Trophoblast cell (in vitro differentiated cells and primary cell): ENCODE measurements around the gene RANBP17.

ENCODE experiments used
- DNase-seq, 2 donors: peaks; one replicate each; pipeline ENCODE4 v3.0.0-alpha.2; 2016
- H2AFZ ChIP-seq: 2 replicates; pipeline ENCODE4 v1.6.1; 2013; ENCODE audit warnings: low read length, moderate library complexity, mild to moderate bottlenecking; ENCODE audit not compliant: insufficient read depth, poor library complexity
- H2AK5ac ChIP-seq: 2 replicates; pipeline ENCODE4 v1.6.1; 2013; ENCODE audit warnings: mild to moderate bottlenecking, low read length
- H2BK120ac ChIP-seq: 2 replicates; pipeline ENCODE4 v1.6.1; 2013; ENCODE audit warnings: low read length, mild to moderate bottlenecking, moderate library complexity; ENCODE audit not compliant: insufficient read depth, poor library complexity
- H2BK12ac ChIP-seq: 2 replicates; pipeline ENCODE4 v1.6.1; 2013; ENCODE audit warnings: mild to moderate bottlenecking, low read length, moderate library complexity
- H2BK5ac ChIP-seq: 2 replicates; pipeline ENCODE4 v1.6.1; 2013; ENCODE audit warnings: low read length, low read depth, moderate library complexity, mild to moderate bottlenecking; ENCODE audit not compliant: poor library complexity
- H3K14ac ChIP-seq: 2 replicates; pipeline ENCODE4 v1.6.1; 2013; ENCODE audit warnings: mild to moderate bottlenecking, low read length
- H3K18ac ChIP-seq: 2 replicates; pipeline ENCODE4 v1.6.1; 2013; ENCODE audit warnings: mild to moderate bottlenecking, low read length
- H3K23ac ChIP-seq: 2 replicates; pipeline ENCODE4 v1.6.1; 2013; ENCODE audit warnings: low read length
- H3K27ac ChIP-seq: 2 replicates; pipeline ENCODE4 v1.5.1; 2013; ENCODE audit warnings: low read depth, mild to moderate bottlenecking, inconsistent platforms, low read length, moderate library complexity
- H3K27me3 ChIP-seq: 2 replicates; pipeline ENCODE4 v1.6.1; 2013; ENCODE audit warnings: inconsistent platforms, mild to moderate bottlenecking, low read length, moderate library complexity; ENCODE audit not compliant: insufficient read depth
- H3K36me3 ChIP-seq, 2 experiments: 1 replicate in 1 of 2; 2 replicates in 1 of 2; pipeline ENCODE4 v1.6.1; 2013; ENCODE audit warnings: low read length in 2 of 2, mild to moderate bottlenecking in 2 of 2, moderate library complexity in 1 of 2; ENCODE audit not compliant: insufficient read depth in 2 of 2, control insufficient read depth in 1 of 2
- H3K4ac ChIP-seq: 2 replicates; pipeline ENCODE4 v1.6.1; 2013; ENCODE audit warnings: low read depth, mild to moderate bottlenecking, low read length, moderate library complexity
- H3K4me1 ChIP-seq, 2 experiments: 1 replicate in 1 of 2; 2 replicates in 1 of 2; pipeline ENCODE4 v1.6.1; 2013; ENCODE audit warnings: low read length in 2 of 2, mild to moderate bottlenecking in 2 of 2, moderate library complexity in 1 of 2; ENCODE audit not compliant: insufficient read depth in 2 of 2, control insufficient read depth in 1 of 2
- H3K4me2 ChIP-seq: 2 replicates; pipeline ENCODE4 v1.6.1; 2013; ENCODE audit warnings: inconsistent platforms, mild to moderate bottlenecking, low read length, moderate library complexity
- H3K4me3 ChIP-seq: 2 replicates; pipeline ENCODE4 v1.5.1; 2013; ENCODE audit warnings: mild to moderate bottlenecking, low read depth, low read length, inconsistent platforms
- H3K79me1 ChIP-seq: one replicate; pipeline ENCODE4 v1.6.1; 2013; ENCODE audit warnings: low read length
- H3K79me2 ChIP-seq: 2 replicates; pipeline ENCODE4 v1.6.1; 2013; ENCODE audit warnings: low read length, mild to moderate bottlenecking; ENCODE audit not compliant: control insufficient read depth, insufficient read depth, poor library complexity
- H3K9ac ChIP-seq: 2 replicates; pipeline ENCODE4 v1.6.1; 2013; ENCODE audit warnings: mild to moderate bottlenecking, low read length
- H3K9me3 ChIP-seq: 2 replicates; pipeline ENCODE4 v1.6.1; 2013; ENCODE audit warnings: low read depth, mild to moderate bottlenecking, control low read depth, inconsistent platforms, low read length; ENCODE audit not compliant: insufficient read depth
- H4K12ac ChIP-seq: 2 replicates; pipeline ENCODE4 v1.6.1; 2013; ENCODE audit warnings: low read depth, mild to moderate bottlenecking, low read length, moderate library complexity
- H4K8ac ChIP-seq: 2 replicates; pipeline ENCODE4 v1.6.1; 2013; ENCODE audit warnings: low read depth, mild to moderate bottlenecking, low read length, moderate library complexity
- H4K91ac ChIP-seq: one replicate; pipeline ENCODE4 v1.6.1; 2013; ENCODE audit warnings: low read depth, mild to moderate bottlenecking, low read length, moderate library complexity
- WGBS: extraction: QIAGEN DNeasy Blood & Tissue Kit; methylation state at CpG from one replicate; pipeline ENCODE4 v1.1.7; 2013; ENCODE audit warnings: missing lambda C conversion rate; ENCODE audit not compliant: insufficient read length, insufficient coverage; ENCODE audit errors: extremely low coverage; 5-methylcytosine and 5-hydroxymethylcytosine counted together

RANBP17 gene

GRCh38 chr5:171223927-171224326, 362.1 kb downstream of the RANBP17 start:
- Histone ChIP-seq H2BK120ac (no peak overlapping the region), H3K79me2 (no peaks in the 10 kb centered on the region), H4K8ac (no peak overlapping the region), H3K27me3 (no peaks in the 10 kb centered on the region), H3K36me3 (no peaks in the 10 kb centered on the region), H2AK5ac (no peak overlapping the region), H3K18ac (no peak overlapping the region), H3K23ac (no peak overlapping the region), H3K27ac (no peak overlapping the region), H3K14ac (no peak overlapping the region), H3K4me2 (no peak overlapping the region), H2BK5ac (no peak overlapping the region), H3K4me1 (no peaks in the 10 kb centered on the region), H3K9ac (peak overlapping the region; percentile 22), H3K9me3 (no peaks in the 10 kb centered on the region), H4K12ac (no peak overlapping the region), H3K4me3 (no peak overlapping the region), H3K79me1 (no peaks in the 10 kb centered on the region), H2BK12ac (no peak overlapping the region), H4K91ac (no peak overlapping the region), H2AFZ (no peak overlapping the region), H3K4ac (no peak overlapping the region)
- WGBS = no CpG with 5 or more reads among the region's 1 CpG
- no peak for DNase-seq

DNA sequence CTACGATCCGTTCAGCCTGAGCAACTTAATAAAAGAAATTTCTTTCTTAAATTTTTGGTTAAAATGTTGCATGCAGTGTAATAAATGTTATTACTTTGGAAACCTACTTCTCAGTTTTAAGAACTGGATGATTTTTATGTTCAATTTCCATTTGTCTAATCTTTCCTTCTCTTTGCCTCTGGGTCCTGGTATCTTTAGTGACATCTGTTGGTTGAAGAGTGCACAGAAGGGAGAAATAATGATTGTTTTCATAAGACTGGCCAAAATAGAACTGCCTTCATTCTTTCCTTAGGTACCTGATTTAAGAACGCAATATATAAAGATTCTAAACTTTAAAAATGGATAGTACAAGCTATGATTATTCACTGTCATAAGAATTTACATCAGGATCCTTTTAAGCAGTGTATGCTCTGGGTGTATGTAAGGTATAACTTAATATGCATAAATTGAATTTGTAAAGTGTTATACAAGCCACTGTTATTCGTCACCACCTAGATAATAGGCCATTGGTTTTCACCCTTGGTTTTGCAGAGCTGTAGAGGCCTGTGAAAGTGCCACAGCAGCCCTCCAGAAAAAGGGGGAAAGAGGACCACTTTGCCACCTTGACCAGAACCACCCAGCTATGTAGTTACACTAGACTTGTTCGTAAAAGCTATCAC, 364.4 kb downstream of the RANBP17 start:
- H4K8ac ChIP-seq = no peak overlapping the region
- H3K23ac ChIP-seq = no peak overlapping the region
- H3K4ac ChIP-seq = no peak overlapping the region
- no peak overlapping the region for H2BK5ac ChIP-seq
- H2BK120ac ChIP-seq = no peak overlapping the region
- H3K79me2 ChIP-seq = no peaks in the 10 kb centered on the region
- no peak overlapping the region for H3K4me3 ChIP-seq
- H3K14ac ChIP-seq = no peak overlapping the region
- no peaks in the 10 kb centered on the region for H3K27me3 ChIP-seq
- H4K91ac ChIP-seq = no peak overlapping the region
- H2AFZ ChIP-seq = no peak overlapping the region
- H3K4me1 ChIP-seq = no peaks in the 10 kb centered on the region
- no peak overlapping the region for H4K12ac ChIP-seq
- WGBS = no CpG with 5 or more reads among the region's 5 CpGs
- DNase-seq = no peak
- H3K36me3 ChIP-seq = no peaks in the 10 kb centered on the region
- no peak overlapping the region for H3K9ac ChIP-seq
- no peak overlapping the region for H3K4me2 ChIP-seq
- no peak overlapping the region for H2BK12ac ChIP-seq
- H3K79me1 ChIP-seq = no peaks in the 10 kb centered on the region
- H3K18ac ChIP-seq = no peak overlapping the region
- H3K27ac ChIP-seq = no peak overlapping the region
- no peaks in the 10 kb centered on the region for H3K9me3 ChIP-seq
- H2AK5ac ChIP-seq = no peak overlapping the region

DNA sequence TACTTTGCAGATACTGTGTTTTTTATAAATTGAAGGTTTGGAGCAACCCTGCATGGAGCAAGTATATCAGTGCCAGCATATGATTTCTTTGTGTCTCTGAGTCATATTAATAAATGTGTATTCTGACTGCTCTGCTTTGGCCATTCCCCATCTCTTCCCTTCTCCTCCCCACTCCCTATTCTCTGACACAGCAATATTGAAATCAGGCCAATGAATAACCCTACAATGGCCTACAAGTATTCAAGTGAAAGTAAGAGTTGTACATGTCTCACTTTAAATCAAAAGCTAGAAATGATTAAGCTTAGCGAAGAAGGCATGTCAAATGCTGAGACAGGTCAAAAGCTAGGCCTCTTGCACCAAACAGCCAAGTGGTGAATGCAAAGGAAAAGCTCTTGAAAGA, 365.0 kb downstream of the RANBP17 start:
- no peak overlapping the region for H3K23ac ChIP-seq
- H4K8ac ChIP-seq = no peak overlapping the region

DNA sequence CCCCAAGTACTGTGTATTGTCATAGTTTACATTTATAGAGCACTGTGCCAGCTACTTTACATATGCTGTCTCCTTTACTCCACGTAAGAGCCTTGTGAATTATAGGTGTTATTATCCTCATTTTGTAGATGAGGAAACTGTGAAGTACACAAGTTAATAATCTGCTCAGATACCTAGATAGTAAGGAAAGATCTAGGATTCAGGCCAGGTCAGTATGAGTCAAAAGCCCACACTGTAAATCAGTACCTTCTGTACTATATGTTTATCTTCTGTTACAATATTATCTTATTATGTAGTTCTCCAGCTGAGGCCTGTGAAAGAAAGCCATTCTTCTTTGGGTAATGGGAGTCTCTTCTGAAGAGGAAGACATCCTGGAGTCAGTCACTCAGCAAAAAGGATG, 374.8 kb downstream of the RANBP17 start:
- Histone ChIP-seq H3K27me3 (no peaks in the 10 kb centered on the region), H4K12ac (no peak overlapping the region), H3K23ac (no peak overlapping the region), H3K14ac (no peak overlapping the region), H3K79me2 (no peaks in the 10 kb centered on the region), H2BK5ac (no peak overlapping the region), H3K36me3 (no peaks in the 10 kb centered on the region), H3K18ac (no peak overlapping the region), H4K91ac (no peak overlapping the region), H2BK12ac (no peak overlapping the region), H3K9me3 (no peaks in the 10 kb centered on the region), H3K4me1 (no peaks in the 10 kb centered on the region), H4K8ac (no peak overlapping the region), H2AFZ (no peak overlapping the region), H3K4me2 (no peak overlapping the region), H3K4me3 (no peak overlapping the region), H2AK5ac (no peak overlapping the region), H3K4ac (no peak overlapping the region), H3K79me1 (no peaks in the 10 kb centered on the region), H3K27ac (no peak overlapping the region), H2BK120ac (no peak overlapping the region), H3K9ac (no peak overlapping the region)
- no peak for DNase-seq
- no CpG with 5 or more reads among the region's 1 CpG for WGBS

More for the DNA sequence above, 365.0 kb downstream of the RANBP17 start:
- Histone ChIP-seq H3K4me3 (no peak overlapping the region), H2BK120ac (no peak overlapping the region), H3K27ac (no peak overlapping the region), H3K9me3 (no peaks in the 10 kb centered on the region), H3K79me1 (no peaks in the 10 kb centered on the region), H2AFZ (no peak overlapping the region), H3K4me1 (no peaks in the 10 kb centered on the region), H3K79me2 (no peaks in the 10 kb centered on the region), H4K91ac (no peak overlapping the region), H3K14ac (no peak overlapping the region), H3K4me2 (no peak overlapping the region), H3K9ac (no peak overlapping the region), H3K27me3 (no peaks in the 10 kb centered on the region), H2BK12ac (no peak overlapping the region), H3K36me3 (no peaks in the 10 kb centered on the region), H2AK5ac (no peak overlapping the region), H3K4ac (no peak overlapping the region), H4K12ac (no peak overlapping the region), H3K18ac (no peak overlapping the region), H2BK5ac (no peak overlapping the region)
- no peak for DNase-seq
- WGBS = no CpG with 5 or more reads among the region's 1 CpG
